DOHH2 (cell line): ENCODE results near the gene MOV10L1.

Experiments
- CTCF ChIP-seq: fragments of 200-600 bp; sonication (generic); IDR thresholded peaks from one replicate; pipeline ENCODE4 v1.5.1; 2014; ENCODE audit warnings: antibody characterized with exemption, mild to moderate bottlenecking, low read depth, low read length; ENCODE audit not compliant: poor library complexity, severe bottlenecking
- EZH2phosphoT487 ChIP-seq: fragments of 200-600 bp; sonication (generic); IDR thresholded peaks from 2 replicates; pipeline ENCODE4 v1.6.1; 2017; ENCODE audit warnings: borderline replicate concordance, mild to moderate bottlenecking, antibody characterized with exemption, low read length, moderate library complexity, mixed read lengths

- TF ChIP-seq CTCF: no peak
- no peak for TF ChIP-seq EZH2phosphoT487
Measured at GRCh38 chr22:50189184-50189848, 99.5 kb downstream of the MOV10L1 start.
